ENCODE results near the gene CLSTN3. TPM values are rescaled to one million over a fixed set of nuclear protein-coding genes. Genes with fewer than 3 reads are reported as not detected.

CLSTN3 gene
- total and polyA plus RNA-seq, 2 of the 13 experiments (the other 11 are each of a cell fraction or from before 2014, with no cell fraction given) = 26.2 to 94.1 TPM

DNA sequence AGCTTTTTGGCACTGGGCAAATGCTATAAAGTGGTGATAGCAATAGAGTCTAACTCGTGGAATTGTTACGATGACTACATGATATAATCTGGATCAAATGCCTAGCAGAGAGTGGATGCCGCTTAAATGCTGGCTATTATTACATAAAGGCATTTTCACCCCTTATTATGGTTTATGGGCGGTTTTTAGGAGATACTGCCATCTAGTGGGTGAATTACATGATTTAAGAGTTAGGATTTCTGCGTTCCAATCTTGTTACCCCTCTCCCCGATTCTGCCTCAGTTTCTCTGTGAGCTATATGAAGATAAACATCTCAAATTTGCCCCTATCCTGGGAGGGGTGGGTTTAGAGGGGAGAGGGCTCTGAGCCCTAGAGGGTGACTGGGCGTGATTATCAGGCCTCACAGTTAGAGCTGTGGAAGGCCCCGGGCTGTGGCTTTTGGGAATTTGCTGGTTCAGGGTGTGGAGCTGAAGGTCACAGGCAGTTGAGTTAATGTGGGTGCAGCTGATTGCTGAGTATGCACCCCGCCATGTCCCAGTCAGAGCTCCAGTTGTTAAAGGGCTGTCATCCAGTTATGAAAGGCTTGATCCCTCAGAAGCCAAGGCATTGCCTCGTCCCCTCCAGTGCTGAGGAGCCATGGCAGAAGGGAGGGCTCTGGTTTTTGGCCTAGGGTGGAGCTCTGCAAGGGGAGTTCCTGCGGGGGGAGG, 14.4 kb downstream of the CLSTN3 start:
- no peak for FAIRE-seq
- peaks cover 16 to 69% of the 10 kb centered on the region in 2 experiments for H3K36me3 ChIP-seq (replicated peaks in 1 of 2; ENCODE audit: control insufficient read depth in 1 of 2, insufficient read depth in 2 of 2, low read length in 2 of 2)
- no peak overlapping the region for H3K27ac ChIP-seq (ENCODE audit: extremely low read length, insufficient read depth, low read length)
- no peaks in the 10 kb centered on the region for H4K20me1 ChIP-seq (ENCODE audit: insufficient read depth, low read length)
- no peak overlapping the region for H3K4me3 ChIP-seq (replicated peaks in 1 of 3; ENCODE audit: insufficient read depth in 1 of 3, low read depth in 2 of 3, low read length in 3 of 3)
- H3K4me2 ChIP-seq (ENCODE audit: low read depth, low read length) = no peak overlapping the region
- ChIA-PET POLR2A (interaction anchor here (1.5 kb wide), 1 partner anchor 14 kb away, joined by 5 read pairs; the partner anchor contains the start of gene CLSTN3), CTCF (ENCODE audit: low intra/inter-chr PET ratio, low total read pairs) (interaction anchor here (0.8 to 1.3 kb wide), 4 partner anchors 18 to 85 kb away, joined by 3 to 5 read pairs (median 4); partner anchors contain the start of gene C1S)
- ATAC-seq = 0 out of 3 replicates have a peak, but pooled peaks have one; percentile 26
- BruUV-seq (replicated peaks) = no TSS peak
- H3K79me2 ChIP-seq (ENCODE audit: insufficient read depth, low read length) = no peaks in the 10 kb centered on the region
- H3K9me3 ChIP-seq (ENCODE audit: low read length) = no peaks in the 10 kb centered on the region
- in situ Hi-C loops (cut with HindIII; ENCODE audit: extremely low pct_ligation_motif_present, low pct_unique_long_range_greater_than_20kb) = no loop called here
- no peak for DNase-seq (ENCODE audit: low spot score)
- intact Hi-C loops (cut with micrococcal nuclease; ENCODE audit: unreplicated experiment) = loop anchor here (1.0 kb wide), 1 partner anchor 84 kb away; the partner anchor contains the start of gene C1S
- no peaks in the 10 kb centered on the region; the same call in 1 of the 2 replicates for H3K4me1 ChIP-seq (ENCODE audit: insufficient read depth, low read length)
- H3K9ac ChIP-seq (ENCODE audit: insufficient read depth, low read depth, low read length) = no peak overlapping the region
- H3K27me3 ChIP-seq (ENCODE audit: control insufficient read depth in 1 of 2, insufficient read depth in 2 of 2, low read length in 2 of 2) = no peaks in the 10 kb centered on the region
- 58% methylated on average over 9 of the region's 11 CpGs for WGBS (ENCODE audit: low lambda C conversion rate)
- TF ChIP-seq SMC3 (IDR thresholded peaks at IDR 0.05; ENCODE audit: low read length) (peak; percentile 39; the same call in 1 of the 2 replicates), ZNF468 (CRISPR knock-in tag; IDR thresholded peaks at IDR 0.05) (no peak), STAG1 (CRISPR knock-in tag; IDR thresholded peaks at IDR 0.05) (peak; percentile 65)
- TF ChIP-seq, protein P1, sequence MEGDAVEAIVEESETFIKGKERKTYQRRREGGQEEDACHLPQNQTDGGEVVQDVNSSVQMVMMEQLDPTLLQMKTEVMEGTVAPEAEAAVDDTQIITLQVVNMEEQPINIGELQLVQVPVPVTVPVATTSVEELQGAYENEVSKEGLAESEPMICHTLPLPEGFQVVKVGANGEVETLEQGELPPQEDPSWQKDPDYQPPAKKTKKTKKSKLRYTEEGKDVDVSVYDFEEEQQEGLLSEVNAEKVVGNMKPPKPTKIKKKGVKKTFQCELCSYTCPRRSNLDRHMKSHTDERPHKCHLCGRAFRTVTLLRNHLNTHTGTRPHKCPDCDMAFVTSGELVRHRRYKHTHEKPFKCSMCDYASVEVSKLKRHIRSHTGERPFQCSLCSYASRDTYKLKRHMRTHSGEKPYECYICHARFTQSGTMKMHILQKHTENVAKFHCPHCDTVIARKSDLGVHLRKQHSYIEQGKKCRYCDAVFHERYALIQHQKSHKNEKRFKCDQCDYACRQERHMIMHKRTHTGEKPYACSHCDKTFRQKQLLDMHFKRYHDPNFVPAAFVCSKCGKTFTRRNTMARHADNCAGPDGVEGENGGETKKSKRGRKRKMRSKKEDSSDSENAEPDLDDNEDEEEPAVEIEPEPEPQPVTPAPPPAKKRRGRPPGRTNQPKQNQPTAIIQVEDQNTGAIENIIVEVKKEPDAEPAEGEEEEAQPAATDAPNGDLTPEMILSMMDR (CRISPR knock-in tag; IDR thresholded peaks at IDR 0.05) = peak; percentile 61
- H2AFZ ChIP-seq (ENCODE audit: low read length) = no peak overlapping the region

DNA sequence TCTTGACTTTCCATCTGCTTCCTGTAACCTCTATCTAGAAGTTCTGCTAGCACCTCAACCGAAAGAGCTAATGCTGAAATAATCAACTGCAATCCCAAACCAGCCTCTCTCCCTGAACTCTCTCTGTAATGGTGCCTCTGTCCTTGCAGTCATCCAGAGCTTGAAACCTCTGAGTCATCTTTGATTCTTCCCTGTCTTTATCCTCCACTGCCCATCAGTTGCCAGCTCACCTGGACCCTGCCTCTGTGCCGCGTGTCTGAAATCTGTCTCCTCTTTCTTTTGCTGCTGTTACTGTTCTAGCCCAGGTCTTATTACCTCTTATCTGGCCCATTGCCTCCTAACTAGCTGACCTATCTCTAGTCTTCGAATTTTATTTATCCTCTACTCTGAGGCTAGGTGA, 15.5 kb downstream of the CLSTN3 start:
- FAIRE-seq = no peak
- ChIA-PET POLR2A (no interaction called here), CTCF (ENCODE audit: low intra/inter-chr PET ratio, low total read pairs) (no interaction called here)

More for the DNA sequence above, 15.5 kb downstream of the CLSTN3 start:
- ATAC-seq (no peak), DNase-seq (ENCODE audit: low spot score) (no peak)
- BruUV-seq (replicated peaks) = no TSS peak
- no peak overlapping the region for H3K9ac ChIP-seq (ENCODE audit: insufficient read depth, low read depth, low read length)
- no peaks in the 10 kb centered on the region; the same call in 1 of the 2 replicates for H3K4me1 ChIP-seq (ENCODE audit: insufficient read depth, low read length)
- peaks cover 20 to 80% of the 10 kb centered on the region in 2 experiments for H3K36me3 ChIP-seq (replicated peaks in 1 of 2; ENCODE audit: control insufficient read depth in 1 of 2, insufficient read depth in 2 of 2, low read length in 2 of 2)
- no peak overlapping the region for H3K4me2 ChIP-seq (ENCODE audit: low read depth, low read length)
- TF ChIP-seq ZNF747 (CRISPR knock-in tag; IDR thresholded peaks at IDR 0.05; ENCODE audit: borderline replicate concordance) = no peak
- TF ChIP-seq HMG20A (CRISPR knock-in tag; IDR thresholded peaks at IDR 0.05; ENCODE audit: borderline replicate concordance) = no peak
- TF ChIP-seq SOX5 (CRISPR knock-in tag; IDR thresholded peaks at IDR 0.05; ENCODE audit: borderline replicate concordance) = no peak
- no peak for TF ChIP-seq ZNF891 (CRISPR knock-in tag; IDR thresholded peaks at IDR 0.05)
- TF ChIP-seq, protein P2, sequence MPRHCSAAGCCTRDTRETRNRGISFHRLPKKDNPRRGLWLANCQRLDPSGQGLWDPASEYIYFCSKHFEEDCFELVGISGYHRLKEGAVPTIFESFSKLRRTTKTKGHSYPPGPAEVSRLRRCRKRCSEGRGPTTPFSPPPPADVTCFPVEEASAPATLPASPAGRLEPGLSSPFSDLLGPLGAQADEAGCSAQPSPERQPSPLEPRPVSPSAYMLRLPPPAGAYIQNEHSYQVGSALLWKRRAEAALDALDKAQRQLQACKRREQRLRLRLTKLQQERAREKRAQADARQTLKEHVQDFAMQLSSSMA (CRISPR knock-in tag; IDR thresholded peaks at IDR 0.05) = no peak
- TF ChIP-seq ZNF790 (CRISPR knock-in tag; IDR thresholded peaks at IDR 0.05; ENCODE audit: borderline replicate concordance) = no peak
- no peak overlapping the region for H2AFZ ChIP-seq (ENCODE audit: low read length)
- no peaks in the 10 kb centered on the region for H3K27me3 ChIP-seq (ENCODE audit: control insufficient read depth in 1 of 2, insufficient read depth in 2 of 2, low read length in 2 of 2)
- no peak overlapping the region for H3K27ac ChIP-seq (ENCODE audit: extremely low read length, insufficient read depth, low read length)
- in situ Hi-C loops (cut with HindIII; ENCODE audit: extremely low pct_ligation_motif_present, low pct_unique_long_range_greater_than_20kb) = no loop called here
- H3K4me3 ChIP-seq (replicated peaks in 1 of 3; ENCODE audit: insufficient read depth in 1 of 3, low read depth in 2 of 3, low read length in 3 of 3) = no peak overlapping the region
- intact Hi-C loops (cut with micrococcal nuclease; ENCODE audit: unreplicated experiment) = no loop called here
- no peaks in the 10 kb centered on the region for H4K20me1 ChIP-seq (ENCODE audit: insufficient read depth, low read length)
- 67% methylated on average over 4 of the region's 4 CpGs for WGBS (ENCODE audit: low lambda C conversion rate)
- H3K79me2 ChIP-seq (ENCODE audit: insufficient read depth, low read length) = no peaks in the 10 kb centered on the region
- no peaks in the 10 kb centered on the region for H3K9me3 ChIP-seq (ENCODE audit: low read length)

All from HepG2 (cell line).